Epithelial cell of esophagus (primary cell): ENCODE data around the gene WASL.

Experiments used
- DNase-seq: peaks from one replicate; pipeline ENCODE4 v3.0.0; 2010; ENCODE audit warnings: low read depth
- H3K4me3 ChIP-seq: 2 replicates; pipeline ENCODE4 v1.5.1; 2011; ENCODE audit warnings: mild to moderate bottlenecking, low read length, control low read depth
- CTCF ChIP-seq: IDR thresholded peaks from 2 replicates; pipeline ENCODE4 v1.5.1; 2011; ENCODE audit warnings: low read depth, mild to moderate bottlenecking, low read length, control low read depth, inconsistent platforms; ENCODE audit not compliant: insufficient read depth; ENCODE audit errors: missing control alignments

Gene WASL

DNA sequence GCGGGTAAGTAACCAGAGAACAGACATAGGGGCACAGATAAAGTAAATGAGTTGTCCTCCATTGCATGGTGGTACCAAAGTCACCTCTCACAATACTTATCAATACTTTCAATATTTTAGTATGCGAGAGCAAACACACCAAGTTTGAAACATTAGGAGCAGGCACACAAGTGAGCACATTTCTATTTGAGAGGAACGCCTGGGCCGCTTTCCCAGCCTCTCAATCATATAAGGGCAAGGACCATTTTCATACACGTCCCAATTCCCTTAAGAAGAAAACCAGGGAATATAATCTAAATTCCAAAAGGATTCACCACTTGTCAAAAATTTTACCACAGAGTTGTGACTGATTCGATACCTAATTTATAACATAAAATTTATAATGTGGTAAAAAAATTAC lies 85.6 kb downstream of the WASL start:
- H3K4me3 ChIP-seq, result no peak overlapping the region
- DNase-seq, result no peak
- no peak for TF ChIP-seq CTCF

DNA sequence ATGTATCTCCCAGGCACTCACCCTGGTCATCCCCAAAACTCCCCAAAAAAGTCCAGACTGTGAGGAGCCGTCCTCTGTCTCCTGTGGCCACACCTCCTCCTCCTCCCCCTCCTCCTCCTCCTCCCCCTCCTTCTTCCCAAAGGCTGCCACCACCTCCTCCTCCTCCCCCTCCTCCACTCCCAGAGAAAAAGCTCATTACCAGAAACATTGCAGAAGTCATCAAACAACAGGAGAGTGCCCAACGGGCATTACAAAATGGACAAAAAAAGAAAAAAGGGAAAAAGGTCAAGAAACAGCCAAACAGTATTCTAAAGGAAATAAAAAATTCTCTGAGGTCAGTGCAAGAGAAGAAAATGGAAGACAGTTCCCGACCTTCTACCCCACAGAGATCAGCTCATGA lies 86.0 kb downstream of the WASL start:
- H3K4me3 ChIP-seq, result no peak overlapping the region
- TF ChIP-seq CTCF, result no peak
- DNase-seq, result no peak

DNA sequence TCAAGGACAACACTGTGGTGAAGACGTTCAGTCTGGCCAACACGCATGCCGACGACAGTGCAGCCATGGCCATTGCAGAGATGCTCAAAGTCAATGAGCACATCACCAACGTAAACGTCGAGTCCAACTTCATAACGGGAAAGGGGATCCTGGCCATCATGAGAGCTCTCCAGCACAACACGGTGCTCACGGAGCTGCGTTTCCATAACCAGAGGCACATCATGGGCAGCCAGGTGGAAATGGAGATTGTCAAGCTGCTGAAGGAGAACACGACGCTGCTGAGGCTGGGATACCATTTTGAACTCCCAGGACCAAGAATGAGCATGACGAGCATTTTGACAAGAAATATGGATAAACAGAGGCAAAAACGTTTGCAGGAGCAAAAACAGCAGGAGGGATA lies 86.5 kb downstream of the WASL start:
- DNase-seq, result no peak
- no peak overlapping the region for H3K4me3 ChIP-seq
- no peak for TF ChIP-seq CTCF

- H3K4me3 ChIP-seq, result no peak overlapping the region
- no peak for DNase-seq
- no peak for TF ChIP-seq CTCF
Measured at GRCh38 chr7:123661765-123662164, 87.0 kb downstream of the WASL start.

DNA sequence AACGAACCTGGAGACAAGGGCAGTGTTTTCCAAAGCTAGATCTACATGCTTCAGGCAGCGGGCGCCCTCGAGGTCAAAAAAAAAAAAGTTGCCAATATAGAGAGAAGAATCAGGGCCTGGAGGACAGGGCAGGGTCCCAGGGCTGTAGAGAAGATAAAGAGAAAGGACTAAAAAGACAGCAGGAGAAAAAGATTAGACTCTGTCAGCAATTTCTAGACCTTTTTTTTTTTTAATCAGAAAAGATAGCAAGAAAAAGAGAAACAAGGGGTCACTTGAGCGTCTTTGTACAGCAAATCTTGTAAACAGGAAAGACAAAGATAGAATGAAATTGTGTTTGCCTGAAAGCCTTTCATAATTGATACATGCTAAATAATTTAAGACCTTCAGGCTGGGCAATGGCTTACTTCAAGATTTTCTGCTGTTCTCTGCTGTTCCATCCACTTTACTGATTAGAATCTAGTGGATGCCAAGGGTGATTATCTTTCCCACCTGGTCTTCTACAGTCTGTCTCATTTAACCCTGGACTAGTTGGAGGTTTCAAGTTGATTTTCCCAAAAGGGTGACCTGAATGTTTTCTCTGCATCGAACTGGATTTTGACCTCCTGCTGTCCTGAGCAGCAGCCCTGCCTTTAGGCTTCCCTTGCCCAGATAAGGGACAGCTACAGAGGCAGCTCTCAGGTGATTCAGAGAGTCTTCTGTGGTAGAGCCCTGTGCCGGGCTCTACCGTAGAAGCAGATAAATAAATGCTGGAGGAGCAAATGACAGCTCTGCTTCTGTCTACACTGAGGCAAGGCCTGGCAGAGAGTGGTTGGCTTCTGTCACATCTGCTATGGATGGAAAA lies 88.1 kb downstream of the WASL start:
- no peak for TF ChIP-seq CTCF
- no peak overlapping the region for H3K4me3 ChIP-seq
- no peak for DNase-seq

DNA sequence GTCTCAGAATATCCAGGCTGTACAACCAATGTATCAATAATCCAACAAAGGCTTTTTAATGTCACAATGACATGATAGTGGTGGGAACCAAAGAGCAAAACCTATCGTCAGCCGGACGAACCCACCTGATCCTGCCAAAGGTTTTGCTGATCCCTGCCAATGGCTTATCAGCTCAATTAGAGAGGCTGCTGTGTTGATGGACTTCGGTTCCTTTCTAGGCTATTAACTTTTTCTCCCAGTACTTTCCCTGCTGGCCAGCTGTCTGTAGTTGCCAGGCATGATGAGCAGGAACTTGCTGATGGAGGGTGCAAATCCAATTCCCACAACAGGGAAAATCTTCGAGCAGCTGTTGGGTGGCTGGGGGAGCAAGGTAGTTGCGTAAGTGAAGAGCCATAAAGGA lies 90.8 kb downstream of the WASL start:
- TF ChIP-seq CTCF, result no peak
- DNase-seq, result no peak

DNA sequence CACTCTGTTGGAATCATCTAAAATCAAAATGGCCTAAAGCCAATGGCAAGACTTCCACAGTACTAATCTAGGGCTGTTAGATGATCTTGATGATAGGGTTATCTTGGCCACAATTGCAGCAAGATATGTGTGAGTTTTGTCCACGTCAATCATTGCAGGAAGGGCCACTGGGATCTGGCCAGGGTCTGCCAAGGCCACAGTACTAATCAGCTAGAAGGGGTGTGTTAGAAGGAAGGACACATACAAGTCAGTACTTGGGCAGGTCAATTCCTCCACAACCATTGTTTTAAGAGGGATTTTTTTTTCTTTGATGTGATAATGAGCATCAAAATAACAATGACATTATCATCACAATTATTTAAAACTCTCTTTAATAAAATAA lies 91.5 kb downstream of the WASL start:
- TF ChIP-seq CTCF, result no peak
- DNase-seq, result no peak
- no peak overlapping the region for H3K4me3 ChIP-seq

More for the DNA sequence above, 90.8 kb downstream of the WASL start:
- H3K4me3 ChIP-seq, result no peak overlapping the region
